Measurements from ENCODE around the gene PAEP. TPM values are rescaled to one million over a fixed set of nuclear protein-coding genes. Genes with fewer than 3 reads are reported as not detected.

PAEP gene
- total RNA-seq, 1 experiment from 2014 or later: not detected

DNA sequence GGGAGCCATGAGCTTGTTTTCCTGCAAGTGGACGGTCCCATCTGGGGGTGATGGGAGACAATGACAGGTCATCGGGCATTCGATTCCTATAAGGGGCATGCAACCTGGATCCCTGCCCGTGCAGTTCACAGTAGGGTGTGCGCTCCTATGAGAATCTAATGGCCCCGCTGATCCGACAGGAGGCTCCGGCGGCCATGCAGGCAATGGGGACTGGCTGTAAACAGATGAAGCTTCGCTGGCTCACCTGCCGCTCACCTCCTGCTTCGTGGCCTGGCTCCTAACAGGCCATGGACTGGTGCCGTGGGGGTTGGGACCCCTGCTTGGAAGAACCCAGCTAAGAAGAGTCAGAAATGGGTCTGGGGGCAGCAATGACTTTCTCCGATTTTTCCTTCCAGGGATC lies 21.0 kb downstream of the PAEP start:
- no peak for DNase-seq (ENCODE audit: low read depth in 1 of 2, low spot score in 2 of 2)
- Histone ChIP-seq H3K27me3 (replicated peaks) (peaks cover 19% of the 10 kb centered on the region; the same call in 1 of the 2 replicates), H3K27ac (no peak overlapping the region), H3K4me1 (replicated peaks) (no peaks in the 10 kb centered on the region), H3K36me3 (no peaks in the 10 kb centered on the region), H3K9me3 (replicated peaks) (no peaks in the 10 kb centered on the region), H3K4me3 (no peak overlapping the region)

DNA sequence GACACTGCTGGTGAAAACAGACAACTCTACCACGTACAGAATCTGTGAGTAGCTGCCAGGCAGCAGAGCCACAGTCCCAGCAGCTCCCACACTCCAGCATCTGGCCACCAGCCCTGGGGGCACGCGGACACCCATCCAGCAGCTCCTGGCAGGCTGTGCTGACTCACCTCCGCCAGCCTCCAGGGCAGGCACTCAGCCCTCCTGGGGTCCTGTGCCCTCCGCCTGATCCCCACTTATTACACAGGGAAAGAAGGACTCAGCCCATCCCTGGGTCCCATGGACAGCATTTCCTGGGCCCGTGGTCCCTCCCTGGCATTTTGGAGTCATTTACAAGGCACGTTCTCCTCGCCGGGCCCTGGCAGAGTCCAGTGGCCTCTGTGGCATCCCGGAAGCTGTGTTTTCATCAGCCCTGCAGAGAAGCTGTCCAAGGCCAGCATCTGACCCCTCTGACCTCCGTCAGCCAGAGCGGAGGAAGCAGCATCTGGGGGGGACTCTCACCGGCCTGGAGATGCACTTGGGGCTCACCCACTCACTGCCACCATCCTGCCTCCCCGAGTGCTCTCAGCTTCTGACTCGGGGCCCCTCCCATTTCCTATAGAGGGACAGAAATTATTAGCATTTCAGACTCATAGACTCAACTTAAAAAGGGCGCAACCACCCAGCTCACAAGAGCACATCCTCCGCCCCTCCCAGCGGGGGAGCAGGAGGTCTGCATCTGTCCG lies 21.6 kb downstream of the PAEP start:
- no peak for DNase-seq (ENCODE audit: low read depth in 1 of 2, low spot score in 2 of 2)

DNA sequence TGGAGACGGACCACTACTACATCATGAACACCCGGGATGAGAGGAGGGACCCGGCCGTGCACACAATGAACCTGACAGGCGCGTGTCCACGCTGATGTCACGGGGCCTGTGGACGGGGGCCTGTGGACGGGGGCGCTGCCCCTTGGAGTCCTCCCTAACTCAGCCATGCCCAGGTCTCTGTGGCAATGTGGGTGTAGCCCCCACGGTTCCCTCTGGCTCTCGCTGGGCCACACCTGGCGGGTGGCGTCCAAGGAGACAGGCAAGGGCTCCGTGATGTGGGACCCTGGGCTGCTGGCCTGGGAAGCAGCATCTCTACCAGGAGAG lies 22.1 kb downstream of the PAEP start:
- Histone ChIP-seq H3K27me3 (replicated peaks) (peaks cover 19% of the 10 kb centered on the region; the same call in 1 of the 2 replicates), H3K4me1 (replicated peaks) (no peaks in the 10 kb centered on the region), H3K9me3 (replicated peaks) (no peaks in the 10 kb centered on the region), H3K27ac (no peak overlapping the region), H3K4me3 (no peak overlapping the region), H3K36me3 (no peaks in the 10 kb centered on the region)
- no peak for DNase-seq (ENCODE audit: low read depth in 1 of 2, low spot score in 2 of 2)

More for the DNA sequence above, 21.6 kb downstream of the PAEP start:
- Histone ChIP-seq H3K27ac (no peak overlapping the region), H3K9me3 (replicated peaks) (no peaks in the 10 kb centered on the region), H3K4me1 (replicated peaks) (no peaks in the 10 kb centered on the region), H3K36me3 (no peaks in the 10 kb centered on the region), H3K27me3 (replicated peaks) (peaks cover 19% of the 10 kb centered on the region; the same call in 1 of the 2 replicates), H3K4me3 (no peak overlapping the region)

DNA sequence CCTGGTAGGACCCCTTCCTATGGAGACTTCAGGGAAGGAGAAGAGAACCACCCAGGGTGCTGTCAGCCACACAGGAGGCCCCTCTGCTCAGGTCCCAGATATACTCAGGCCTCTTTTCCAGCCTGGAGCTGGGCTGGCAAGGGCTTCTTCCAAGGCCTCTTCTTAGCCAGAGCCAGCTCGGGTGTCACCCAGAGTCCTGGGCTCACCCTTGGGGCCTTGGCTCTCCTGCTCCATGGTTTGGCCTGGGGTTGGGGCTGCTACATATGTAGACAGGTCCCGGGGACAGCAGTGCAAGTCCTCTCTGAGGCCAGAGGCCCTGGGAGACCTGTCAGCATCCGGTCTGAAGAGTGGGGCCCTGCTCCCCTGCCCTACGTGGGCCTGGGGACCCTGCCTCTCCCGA lies 22.8 kb downstream of the PAEP start:
- no peak overlapping the region for H3K4me3 ChIP-seq
- H3K9me3 ChIP-seq (replicated peaks): no peaks in the 10 kb centered on the region
- DNase-seq (ENCODE audit: low read depth in 1 of 2, low spot score in 2 of 2): no peak
- no peaks in the 10 kb centered on the region for H3K4me1 ChIP-seq (replicated peaks)
- no peak overlapping the region for H3K27ac ChIP-seq
- H3K36me3 ChIP-seq: no peaks in the 10 kb centered on the region
- peaks cover 19% of the 10 kb centered on the region; the same call in 1 of the 2 replicates for H3K27me3 ChIP-seq (replicated peaks)

DNA sequence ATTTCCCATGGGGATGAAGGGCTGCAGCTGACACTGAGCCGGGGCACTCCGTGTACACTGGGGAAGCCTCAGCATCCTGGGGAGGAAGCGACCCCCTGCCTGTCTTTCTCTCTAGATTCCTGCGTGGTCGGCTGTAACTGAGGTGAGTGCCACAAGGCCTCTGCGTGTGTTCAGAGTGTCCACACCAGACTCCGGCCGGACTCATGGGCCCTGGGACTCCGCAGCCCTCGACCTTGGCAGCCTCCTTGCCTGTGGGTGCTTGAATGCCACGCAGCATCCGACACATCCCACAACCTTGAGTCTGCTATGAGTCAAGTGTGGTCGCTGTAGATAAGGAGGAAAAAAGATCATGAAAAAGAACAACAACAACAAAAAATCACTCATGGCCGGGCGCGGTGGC lies 23.4 kb downstream of the PAEP start:
- Histone ChIP-seq H3K9me3 (replicated peaks) (no peaks in the 10 kb centered on the region), H3K4me3 (no peak overlapping the region), H3K27me3 (replicated peaks) (peaks cover 19% of the 10 kb centered on the region; the same call in 1 of the 2 replicates), H3K4me1 (replicated peaks) (no peaks in the 10 kb centered on the region), H3K27ac (no peak overlapping the region), H3K36me3 (no peaks in the 10 kb centered on the region)
- no peak for DNase-seq (ENCODE audit: low read depth in 1 of 2, low spot score in 2 of 2)

DNA sequence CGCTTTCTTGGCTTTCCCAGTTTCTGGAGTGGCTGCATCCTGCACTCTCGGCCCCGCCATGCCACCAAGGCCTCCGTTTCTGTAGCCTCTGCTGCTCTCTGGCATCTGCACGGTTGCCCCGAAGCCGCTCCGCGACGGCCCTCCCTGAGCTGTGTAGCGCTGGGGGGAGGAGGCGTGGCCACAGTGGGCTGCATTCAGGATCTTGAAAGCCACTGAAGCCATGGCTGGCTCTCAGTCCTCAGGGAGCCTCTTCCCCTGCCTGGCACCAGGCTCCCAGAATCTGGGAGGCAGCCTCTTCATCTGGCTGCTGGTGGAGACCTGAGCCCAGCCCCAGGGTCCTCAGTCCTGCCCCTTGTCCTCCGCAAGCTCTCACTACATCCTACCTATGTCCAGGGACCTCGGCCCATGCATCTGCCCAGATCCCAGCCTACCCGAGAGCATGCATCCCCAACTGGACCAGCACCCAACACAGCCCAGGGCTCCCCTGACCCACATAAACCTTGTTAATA lies 25.1 kb downstream of the PAEP start:
- H3K36me3 ChIP-seq: no peaks in the 10 kb centered on the region
- no peak overlapping the region for H3K4me3 ChIP-seq
- DNase-seq (ENCODE audit: low read depth in 1 of 2, low spot score in 2 of 2): no peak
- H3K4me1 ChIP-seq (replicated peaks): no peaks in the 10 kb centered on the region
- H3K27me3 ChIP-seq (replicated peaks): peaks cover 19% of the 10 kb centered on the region; the same call in 1 of the 2 replicates
- no peak overlapping the region for H3K27ac ChIP-seq
- no peaks in the 10 kb centered on the region for H3K9me3 ChIP-seq (replicated peaks)

DNA sequence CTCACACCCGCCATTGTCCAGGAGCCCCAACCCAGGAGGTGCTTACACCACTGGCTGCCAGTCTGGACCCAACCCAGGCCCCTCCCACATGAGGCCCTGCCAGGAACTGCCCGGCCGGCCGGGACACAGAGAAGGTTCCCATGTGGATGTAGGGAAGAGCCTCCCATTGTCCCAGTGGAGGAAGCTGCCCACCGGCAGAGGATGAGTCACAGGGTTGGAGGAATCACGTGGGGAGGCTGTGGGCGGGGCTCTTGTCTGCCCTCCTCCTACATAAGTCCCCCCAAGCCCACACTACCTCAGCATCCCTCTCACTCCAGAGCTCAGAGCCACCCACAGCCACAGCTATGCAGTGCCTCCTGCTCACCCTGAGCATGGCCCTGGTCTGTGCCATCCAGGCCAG lies 26.1 kb downstream of the PAEP start:
- peak in 1 of 2 experiments; percentile 5 for DNase-seq (ENCODE audit: low read depth in 1 of 2, low spot score in 2 of 2)
- Histone ChIP-seq H3K36me3 (no peaks in the 10 kb centered on the region), H3K27ac (no peak overlapping the region), H3K27me3 (replicated peaks) (peaks cover 19% of the 10 kb centered on the region; the same call in 1 of the 2 replicates), H3K4me3 (no peak overlapping the region), H3K4me1 (replicated peaks) (no peaks in the 10 kb centered on the region), H3K9me3 (replicated peaks) (no peaks in the 10 kb centered on the region)

DNA sequence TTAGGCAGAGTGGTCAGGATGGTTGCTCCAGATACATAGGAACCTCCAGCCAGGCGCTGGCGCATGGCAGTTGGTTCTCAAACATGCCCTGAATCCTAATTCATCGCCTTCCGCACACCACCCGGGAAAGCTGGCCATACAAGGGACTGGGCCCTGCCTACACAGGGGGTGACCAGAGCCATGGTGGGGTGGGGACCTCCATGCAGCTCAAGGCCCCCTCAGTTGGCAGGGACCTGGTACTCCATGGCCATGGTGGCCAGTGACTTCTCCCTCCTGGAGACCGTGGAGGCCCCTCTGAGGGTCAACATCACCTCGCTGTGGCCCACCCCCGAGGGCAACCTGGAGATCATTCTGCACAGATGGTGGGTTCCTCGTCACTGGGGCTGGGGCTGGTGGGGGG lies 26.8 kb downstream of the PAEP start:
- Histone ChIP-seq H3K4me3 (no peak overlapping the region), H3K4me1 (replicated peaks) (no peaks in the 10 kb centered on the region), H3K36me3 (no peaks in the 10 kb centered on the region), H3K9me3 (replicated peaks) (no peaks in the 10 kb centered on the region), H3K27ac (no peak overlapping the region), H3K27me3 (replicated peaks) (peaks cover 21% of the 10 kb centered on the region; the same call in 1 of the 2 replicates)
- no peak for DNase-seq (ENCODE audit: low read depth in 1 of 2, low spot score in 2 of 2)

DNA sequence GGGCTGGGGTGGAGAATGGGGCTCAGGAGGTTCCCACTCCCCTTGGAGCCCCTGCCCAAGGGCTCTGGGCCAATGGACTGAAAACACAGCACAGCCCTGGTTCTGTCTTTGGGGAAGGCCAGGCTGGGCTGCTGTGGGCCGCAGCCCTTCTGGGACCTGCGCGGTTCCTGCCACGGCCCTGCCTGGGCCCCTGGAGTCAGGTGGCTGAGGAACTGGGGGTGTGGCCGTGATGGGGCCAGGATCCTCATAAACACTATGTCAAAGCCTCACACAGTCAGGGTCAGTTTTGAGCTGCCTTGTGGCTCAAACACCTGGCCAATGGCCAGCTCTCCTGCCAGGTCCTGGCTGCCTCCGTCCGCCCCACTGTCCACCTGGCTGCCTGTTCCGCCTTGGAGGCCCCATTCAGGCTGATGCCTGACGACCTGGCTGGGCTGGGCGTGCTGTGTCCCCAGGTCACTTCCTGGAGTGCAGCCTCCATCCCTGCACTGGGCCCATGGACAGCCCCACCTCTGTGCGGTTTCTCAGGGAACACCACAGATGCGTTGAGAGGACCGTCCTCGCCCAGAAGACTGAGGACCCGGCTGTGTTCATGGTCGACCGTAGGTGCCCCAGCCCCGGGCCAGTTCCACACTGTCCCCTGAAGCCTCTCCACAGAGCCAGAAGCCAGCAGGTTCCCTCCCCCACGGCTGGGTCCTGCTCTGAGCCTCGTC lies 27.5 kb downstream of the PAEP start:
- H3K27ac ChIP-seq: no peak overlapping the region
- no peaks in the 10 kb centered on the region for H3K36me3 ChIP-seq
- no peaks in the 10 kb centered on the region for H3K4me1 ChIP-seq (replicated peaks)
- H3K4me3 ChIP-seq: no peak overlapping the region
- H3K27me3 ChIP-seq (replicated peaks): peaks cover 22% of the 10 kb centered on the region; the same call in 1 of the 2 replicates
- no peaks in the 10 kb centered on the region for H3K9me3 ChIP-seq (replicated peaks)
- no peak for DNase-seq (ENCODE audit: low read depth in 1 of 2, low spot score in 2 of 2)

DNA sequence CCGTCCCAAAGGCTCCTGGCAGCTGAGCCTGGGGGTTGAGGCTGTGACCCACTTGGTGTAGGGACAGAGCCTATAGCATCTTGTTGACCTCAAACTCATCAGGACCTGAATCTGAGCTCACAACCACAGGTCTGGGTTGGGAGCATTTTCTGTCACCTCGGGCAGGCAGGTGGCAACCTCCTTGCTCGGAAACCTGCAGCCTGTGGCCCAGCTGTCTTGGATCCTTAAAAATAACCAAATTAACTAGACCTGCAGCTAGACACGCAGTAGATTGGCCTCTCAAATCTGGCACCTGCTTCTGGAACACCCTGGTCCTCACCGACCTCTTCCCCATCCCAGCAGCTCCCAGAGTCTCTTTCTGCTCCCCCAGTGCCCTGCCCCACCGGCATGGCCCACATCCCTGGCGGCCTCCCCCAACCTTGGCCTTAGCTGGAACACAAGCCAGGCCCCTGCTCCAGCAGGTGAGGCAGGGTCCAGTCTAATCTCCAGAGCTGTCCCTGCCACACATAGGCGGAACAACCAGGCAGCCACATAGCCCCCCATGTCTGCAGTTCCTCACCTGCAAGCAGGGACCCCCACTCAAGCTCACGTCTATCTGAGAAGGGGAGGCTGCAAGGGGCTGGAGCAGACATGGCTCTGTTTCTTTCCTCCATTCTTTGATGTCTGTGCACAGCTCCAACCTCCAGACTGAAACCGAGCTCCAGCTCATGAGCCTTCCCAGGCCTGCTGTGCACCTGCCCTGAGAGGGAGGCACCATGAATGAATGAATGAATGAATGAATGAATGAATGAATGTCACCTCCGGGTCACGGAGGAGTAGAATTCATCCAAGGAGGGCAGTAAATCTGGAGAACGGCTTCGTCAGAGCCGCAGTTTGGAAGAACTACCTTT lies 28.3 kb downstream of the PAEP start:
- Histone ChIP-seq H3K36me3 (no peaks in the 10 kb centered on the region), H3K4me3 (no peak overlapping the region), H3K27me3 (replicated peaks) (peaks cover 18% of the 10 kb centered on the region; the same call in 1 of the 2 replicates), H3K27ac (no peak overlapping the region), H3K9me3 (replicated peaks) (no peaks in the 10 kb centered on the region), H3K4me1 (replicated peaks) (no peaks in the 10 kb centered on the region)
- no peak for DNase-seq (ENCODE audit: low read depth in 1 of 2, low spot score in 2 of 2)

DNA sequence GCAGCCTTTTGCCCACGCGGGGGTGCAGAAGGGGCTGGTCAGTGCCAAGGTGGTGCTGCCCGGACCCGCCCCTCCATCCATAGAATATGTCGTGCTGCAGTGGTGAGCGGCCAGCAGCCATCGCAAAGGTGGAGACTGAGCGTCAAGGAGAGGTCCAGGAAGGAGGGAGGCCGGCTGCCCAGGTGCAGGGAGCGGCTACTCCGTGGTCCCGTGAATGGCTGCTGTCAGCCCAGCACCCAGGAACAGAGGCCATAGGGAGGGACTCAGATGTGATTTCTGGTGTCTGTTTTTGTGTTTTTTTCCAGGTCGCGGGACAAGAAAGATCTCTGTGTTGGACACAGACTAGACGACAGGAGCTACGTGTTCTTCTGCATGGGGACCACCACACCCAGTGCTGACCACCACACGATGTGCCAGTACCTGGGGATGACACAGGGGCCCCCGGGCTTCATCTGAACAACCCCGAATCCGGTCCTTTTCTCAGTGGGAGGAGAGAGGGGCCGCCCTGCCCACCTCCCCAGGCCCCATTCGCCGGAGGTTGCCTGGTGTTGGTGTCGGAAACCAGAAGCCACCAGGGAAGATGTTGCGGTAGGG lies 29.0 kb downstream of the PAEP start:
- Histone ChIP-seq H3K9me3 (replicated peaks) (no peaks in the 10 kb centered on the region), H3K27ac (no peak overlapping the region), H3K4me1 (replicated peaks) (no peaks in the 10 kb centered on the region), H3K27me3 (replicated peaks) (0 out of 2 replicates have a peak, but pooled peaks cover 11% of the 10 kb centered on the region), H3K36me3 (no peaks in the 10 kb centered on the region), H3K4me3 (no peak overlapping the region)
- DNase-seq (ENCODE audit: low read depth in 1 of 2, low spot score in 2 of 2): no peak

DNA sequence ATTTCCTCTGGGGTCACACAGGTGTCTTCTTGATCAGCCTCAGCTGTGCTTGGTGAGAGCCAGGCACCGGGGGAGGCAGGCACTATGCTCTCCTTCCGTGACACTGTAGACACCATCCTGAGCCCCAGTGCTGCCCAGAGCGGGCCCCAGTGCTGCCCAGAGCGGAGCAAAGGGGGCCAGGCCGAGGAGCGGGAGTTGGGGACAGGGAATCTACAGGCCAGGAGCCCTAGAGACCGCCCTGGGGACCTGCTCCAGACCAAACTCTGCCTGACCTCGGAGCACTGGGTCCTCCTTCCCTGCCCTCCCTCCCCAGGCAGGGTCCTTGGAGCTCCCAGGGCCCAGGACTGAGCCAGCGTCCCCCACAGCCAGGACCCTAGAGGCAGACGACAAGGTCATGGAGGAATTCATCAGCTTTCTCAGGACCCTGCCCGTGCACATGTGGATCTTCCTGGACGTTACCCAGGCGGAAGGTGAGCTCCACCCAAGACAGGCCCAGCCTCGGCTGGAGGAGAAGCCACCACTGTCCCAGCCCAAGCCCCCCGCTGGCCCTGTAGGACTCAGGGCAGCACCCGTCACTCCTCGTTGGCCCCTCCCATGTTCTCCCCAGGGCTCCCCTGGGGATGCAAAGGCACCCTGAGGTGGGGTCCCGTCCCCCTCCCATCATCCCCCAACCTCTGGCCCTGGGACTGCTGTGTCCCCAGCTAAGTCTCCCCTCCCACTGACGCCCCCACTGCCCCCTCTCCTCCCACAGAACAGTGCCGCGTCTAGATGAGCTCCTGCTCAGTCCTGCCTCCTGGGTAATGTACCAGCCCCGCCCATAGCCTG lies 30.2 kb downstream of the PAEP start:
- H3K4me1 ChIP-seq (replicated peaks): no peaks in the 10 kb centered on the region

DNA sequence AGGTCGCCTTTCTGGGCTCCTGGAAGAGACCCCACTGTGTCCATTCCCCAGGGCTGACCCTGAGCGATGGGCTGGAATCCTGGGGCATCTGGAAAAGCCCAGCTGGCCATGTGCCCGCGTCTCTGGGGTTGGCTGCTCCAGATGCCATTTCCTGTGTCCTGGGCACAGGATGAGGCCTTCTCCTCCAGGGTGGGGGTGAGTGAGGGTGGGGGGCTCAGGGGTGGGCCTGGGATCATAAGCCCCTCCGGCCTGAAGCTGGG lies 30.7 kb downstream of the PAEP start:
- H3K4me1 ChIP-seq (replicated peaks): no peaks in the 10 kb centered on the region
- 0 out of 2 replicates have a peak, but pooled peaks cover 3% of the 10 kb centered on the region for H3K27me3 ChIP-seq (replicated peaks)
- H3K4me3 ChIP-seq: no peak overlapping the region
- DNase-seq (ENCODE audit: low read depth in 1 of 2, low spot score in 2 of 2): no peak
- no peak overlapping the region for H3K27ac ChIP-seq
- H3K36me3 ChIP-seq: no peaks in the 10 kb centered on the region
- no peaks in the 10 kb centered on the region for H3K9me3 ChIP-seq (replicated peaks)

More for the DNA sequence above, 30.2 kb downstream of the PAEP start:
- H3K27me3 ChIP-seq (replicated peaks): 0 out of 2 replicates have a peak, but pooled peaks cover 3% of the 10 kb centered on the region
- H3K9me3 ChIP-seq (replicated peaks): no peaks in the 10 kb centered on the region
- no peak overlapping the region for H3K27ac ChIP-seq
- no peaks in the 10 kb centered on the region for H3K36me3 ChIP-seq
- H3K4me3 ChIP-seq: no peak overlapping the region
- DNase-seq (ENCODE audit: low read depth in 1 of 2, low spot score in 2 of 2): no peak

All from SJSA1 (cell line).